Skeletal muscle cell (primary cell): ENCODE data around the gene XCL1.
"Not testable (repeated sequence)": the region's sequence is repeated elsewhere in the genome, so short reads cannot be mapped to it uniquely, and the experiment has no call there.

ENCODE experiments used
- DNase-seq: peaks from one replicate; pipeline ENCODE4 v3.0.0-alpha.2; 2010; ENCODE audit warnings: low read depth
- H3K4me3 ChIP-seq: 2 replicates; pipeline ENCODE4 v1.5.1; 2011; ENCODE audit warnings: low read depth, mild to moderate bottlenecking, control low read depth, low read length, moderate library complexity

Gene XCL1

DNA sequence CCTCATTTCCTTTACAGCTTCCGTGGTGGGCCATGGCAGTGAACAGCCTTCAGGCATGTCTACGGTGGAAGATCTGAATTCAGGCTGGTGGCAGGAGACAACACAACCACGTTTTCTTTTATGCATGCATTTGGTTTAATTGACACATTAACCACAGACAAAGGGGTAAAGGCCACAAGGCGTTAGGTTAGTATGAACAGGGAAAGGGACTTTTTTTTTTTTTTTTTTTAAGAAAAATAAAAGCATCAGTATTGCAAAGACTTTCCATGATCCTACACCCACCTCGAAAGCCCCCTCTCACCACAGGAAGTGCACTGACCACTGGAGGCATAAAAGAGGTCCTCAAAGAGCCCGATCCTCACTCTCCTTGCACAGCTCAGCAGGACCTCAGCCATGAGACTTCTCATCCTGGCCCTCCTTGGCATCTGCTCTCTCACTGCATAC, at the start of gene XCL1:
Gene XCL1, plus strand, starts transcription at position 361 of the 444 bp plus-strand sequence. Its CDS starts 33 bp downstream, at position 394.
- DNase-seq, H3K4me3 ChIP-seq: not testable (repeated sequence)

- no peak overlapping the region for H3K4me3 ChIP-seq
- DNase-seq = no peak
These were observed 46.9 kb upstream of the XCL1 start for GRCh38 chr1:168529518-168529917.

DNA sequence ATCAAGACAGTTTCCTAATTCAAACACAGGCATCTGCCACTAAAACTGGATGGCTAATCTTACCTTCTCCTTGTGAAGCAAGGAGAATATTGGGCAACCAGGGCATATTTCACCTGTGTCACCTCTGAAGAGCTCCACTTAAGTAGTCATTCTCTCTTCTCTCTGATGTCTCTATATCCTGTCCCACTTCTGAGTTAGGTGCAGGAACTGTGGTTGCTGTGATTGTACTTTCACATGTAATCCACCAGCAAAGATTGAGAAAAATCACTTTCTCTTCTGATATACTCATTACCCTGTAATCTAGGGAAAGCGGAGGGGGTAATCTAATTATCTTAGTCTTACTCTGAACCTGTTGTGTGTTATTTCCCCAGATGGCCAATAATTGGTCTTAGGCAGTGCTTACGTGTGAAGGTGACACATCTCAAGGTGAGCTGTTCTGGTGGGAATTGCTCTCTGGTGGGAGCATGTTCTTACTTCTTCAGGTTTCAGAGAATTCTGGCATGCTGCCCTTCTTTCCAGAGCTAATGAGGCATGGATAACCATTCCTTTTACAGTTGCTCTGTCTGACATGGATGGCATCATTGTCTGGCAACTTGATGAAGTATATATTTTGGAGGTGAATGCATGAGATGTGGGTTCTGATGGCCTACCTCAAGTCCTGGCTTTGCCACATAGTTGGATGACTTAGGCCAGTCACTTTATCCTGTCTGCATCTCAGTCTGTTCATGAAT, 44.6 kb upstream of the XCL1 start:
- no peak for DNase-seq
- no peak overlapping the region for H3K4me3 ChIP-seq

DNA sequence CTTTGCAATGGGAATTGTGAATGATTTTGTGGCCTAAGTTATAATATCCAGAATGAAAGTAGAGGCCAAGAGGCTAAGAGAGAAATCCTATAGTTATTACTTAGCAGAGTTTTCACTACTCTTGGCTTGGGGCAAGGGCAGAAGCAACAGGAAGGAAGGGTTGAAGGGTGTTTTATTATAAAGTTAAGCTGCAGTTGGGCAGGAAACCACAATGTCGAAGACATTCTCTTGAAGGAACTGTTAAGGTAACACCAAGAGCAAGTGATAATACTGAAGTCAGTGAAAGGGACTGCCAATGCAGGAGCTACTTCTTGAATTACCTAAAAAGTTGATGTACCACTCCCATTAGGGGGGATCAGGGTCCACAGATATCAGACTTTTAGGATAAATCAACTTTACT, 40.9 kb upstream of the XCL1 start:
- no peak overlapping the region for H3K4me3 ChIP-seq
- DNase-seq = no peak

GRCh38 chr1:168540798-168541197, 35.6 kb upstream of the XCL1 start:
- H3K4me3 ChIP-seq, DNase-seq: not testable (repeated sequence)

DNA sequence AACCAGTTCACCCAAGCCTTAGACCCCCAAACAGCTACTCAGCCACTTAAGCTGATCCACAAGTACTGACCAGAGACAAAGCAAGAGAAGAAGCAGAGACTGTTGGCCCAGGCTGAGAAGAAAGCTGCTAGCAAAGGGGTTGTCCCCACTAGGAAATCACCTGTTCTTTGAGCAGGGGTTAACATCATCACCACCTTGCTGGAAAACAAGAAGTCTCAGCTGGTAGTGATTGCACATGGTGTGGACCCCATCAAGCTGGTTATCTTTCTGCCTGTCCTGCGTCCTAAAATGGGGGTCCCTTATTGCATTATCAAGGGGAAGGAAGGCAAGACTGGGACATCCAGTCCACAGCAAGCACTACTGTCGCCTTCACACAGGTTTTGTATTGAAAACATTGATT, 33.4 kb upstream of the XCL1 start:
- not testable (repeated sequence) for H3K4me3 ChIP-seq, DNase-seq

DNA sequence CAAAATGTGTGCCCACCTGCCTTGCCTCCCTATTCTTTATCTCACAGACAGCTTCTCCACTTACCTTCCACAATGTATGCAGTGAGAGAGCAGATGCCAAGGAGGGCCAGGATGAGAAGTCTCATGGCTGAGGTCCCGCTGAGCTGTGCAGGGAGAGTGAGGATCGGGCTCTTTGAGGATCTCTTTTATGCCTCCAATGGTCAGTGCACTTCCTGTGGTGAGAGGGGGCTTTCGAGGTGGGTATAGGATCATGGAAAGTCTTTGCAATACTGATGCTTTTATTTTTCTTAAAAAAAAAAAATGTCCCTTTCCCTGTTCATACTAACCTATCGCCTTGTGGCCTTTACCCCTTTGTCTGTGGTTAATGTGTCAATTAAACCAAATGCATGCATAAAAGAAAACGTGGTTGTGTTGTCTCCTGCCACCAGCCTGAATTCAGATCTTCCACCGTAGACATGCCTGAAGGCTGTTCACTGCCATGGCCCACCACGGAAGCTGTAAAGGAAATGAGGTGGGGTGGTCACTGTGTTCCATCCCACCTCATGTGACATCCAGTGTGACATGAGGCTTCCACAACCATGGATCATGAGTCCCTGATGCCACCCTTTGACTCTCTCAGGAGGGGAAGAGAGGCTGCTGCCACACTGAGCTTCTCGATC, 32.4 kb upstream of the XCL1 start, which contains the start of gene XCL2:
Gene XCL2, minus strand, starts transcription at position 158 of the 659 bp plus-strand sequence. Its CDS starts 33 bp downstream, at position 125.
- H3K4me3 ChIP-seq, DNase-seq: not testable (repeated sequence)

- DNase-seq = peak; percentile 13
- H3K4me3 ChIP-seq = not testable (repeated sequence)
These were observed 30.5 kb upstream of the XCL1 start for GRCh38 chr1:168545678-168546552.

GRCh38 chr1:168546553-168546895, 29.9 kb upstream of the XCL1 start:
- H3K4me3 ChIP-seq, DNase-seq: not testable (repeated sequence)

- no peak for DNase-seq
- H3K4me3 ChIP-seq = no peak overlapping the region
These were observed 25.4 kb upstream of the XCL1 start for GRCh38 chr1:168550971-168551370.

- no peak overlapping the region for H3K4me3 ChIP-seq
- no peak for DNase-seq
These were observed 24.7 kb upstream of the XCL1 start for GRCh38 chr1:168551688-168552087.

DNA sequence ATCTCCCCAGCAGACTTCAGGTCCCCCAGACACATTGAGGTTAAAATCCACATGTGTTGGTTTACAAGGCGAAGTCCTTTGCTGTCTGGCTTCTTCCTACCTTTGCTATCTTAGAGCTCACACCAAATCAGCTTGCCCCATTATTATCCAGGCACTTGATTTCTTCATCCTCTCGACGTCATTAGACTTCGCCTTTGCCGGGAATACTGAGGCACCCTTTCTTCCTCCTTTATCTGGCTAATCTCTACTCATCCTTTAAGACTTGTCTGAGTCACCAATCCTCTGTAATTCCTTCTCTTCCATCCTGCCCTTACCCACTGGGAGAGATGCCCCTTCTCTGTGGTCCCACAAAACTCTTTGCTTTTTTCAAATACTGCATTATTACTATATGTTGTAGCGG, 23.4 kb upstream of the XCL1 start:
- no peak overlapping the region for H3K4me3 ChIP-seq
- DNase-seq = no peak

GRCh38 chr1:168553680-168554553, 22.5 kb upstream of the XCL1 start:
- no peak for DNase-seq

GRCh38 chr1:168554603-168555483, 21.6 kb upstream of the XCL1 start:
- DNase-seq = no peak
- H3K4me3 ChIP-seq = no peak overlapping the region

More at GRCh38 chr1:168553680-168554553, 22.5 kb upstream of the XCL1 start:
- H3K4me3 ChIP-seq = no peak overlapping the region

DNA sequence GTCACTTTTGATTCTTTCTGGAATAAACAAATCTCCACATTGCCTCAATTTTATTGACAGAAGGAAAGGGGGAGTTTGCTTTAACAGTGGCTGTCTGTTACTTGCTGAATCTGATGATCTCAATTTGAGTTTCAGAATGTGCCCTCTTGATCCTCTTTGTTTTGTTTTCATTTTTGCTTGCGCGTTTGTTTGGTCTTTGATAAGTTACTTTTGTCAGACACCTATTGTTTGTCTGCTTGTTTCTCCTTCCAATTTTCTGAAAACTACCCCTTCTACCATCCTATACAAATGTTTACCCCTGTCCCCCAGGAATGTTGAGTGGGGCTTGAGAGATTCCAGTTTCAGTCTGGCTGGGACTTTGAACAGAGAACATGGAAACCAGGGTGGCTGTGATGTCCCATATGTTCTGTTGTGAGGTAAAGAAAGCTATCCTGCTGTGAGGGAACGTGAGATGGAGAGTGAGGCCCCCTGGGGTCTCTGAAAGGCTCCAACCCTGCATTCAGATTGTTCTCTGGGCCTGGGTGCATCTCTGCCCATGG, 20.8 kb upstream of the XCL1 start:
- no peak overlapping the region for H3K4me3 ChIP-seq
- DNase-seq = no peak

DNA sequence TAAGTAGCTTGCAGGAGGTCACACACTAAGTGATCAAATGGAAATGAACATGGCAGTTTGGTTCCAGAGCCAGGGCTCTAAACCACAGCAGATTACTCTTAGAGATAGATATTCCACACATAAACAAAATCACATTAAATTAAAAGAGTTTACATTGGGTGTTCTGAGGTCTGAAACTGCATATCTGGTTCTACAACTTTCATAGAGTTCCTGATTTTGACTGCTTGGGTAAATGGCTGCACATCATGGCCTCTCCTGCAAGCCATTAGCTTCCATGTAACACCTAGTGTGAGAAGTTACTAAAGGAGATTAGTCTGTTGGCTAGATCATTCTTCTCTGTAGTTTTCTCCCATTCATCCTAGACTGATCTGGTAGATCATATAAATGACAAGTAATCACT, 19.8 kb upstream of the XCL1 start:
- DNase-seq = no peak
- no peak overlapping the region for H3K4me3 ChIP-seq

DNA sequence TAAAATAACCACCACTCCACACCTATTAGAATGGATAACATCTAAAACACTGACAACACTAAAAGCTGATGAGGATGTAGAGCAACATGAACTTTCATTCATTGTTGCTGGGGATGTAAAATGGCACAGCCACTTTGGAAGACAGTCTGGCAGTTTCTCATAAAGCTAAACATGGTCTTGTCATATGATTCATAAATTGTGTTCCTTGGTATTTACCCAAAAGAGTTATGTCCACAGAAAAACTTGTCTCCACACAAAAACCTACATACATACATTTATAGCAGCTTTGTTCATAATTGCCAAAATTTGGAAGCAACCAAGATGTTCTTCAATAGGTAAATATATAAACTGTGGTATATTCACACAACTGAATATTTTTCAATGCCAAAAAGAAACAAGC, 16.0 kb upstream of the XCL1 start:
- no peak overlapping the region for H3K4me3 ChIP-seq
- no peak for DNase-seq

- no peak overlapping the region for H3K4me3 ChIP-seq
- DNase-seq = no peak
These were observed 14.4 kb upstream of the XCL1 start for GRCh38 chr1:168561989-168562388.
